ENCODE data around the gene PGLYRP1. TPM values are rescaled to one million over a fixed set of nuclear protein-coding genes. Genes with fewer than 3 reads are reported as not detected.

PGLYRP1 gene
- total RNA-seq, 1 donor from 2014 or later: not detected

DNA sequence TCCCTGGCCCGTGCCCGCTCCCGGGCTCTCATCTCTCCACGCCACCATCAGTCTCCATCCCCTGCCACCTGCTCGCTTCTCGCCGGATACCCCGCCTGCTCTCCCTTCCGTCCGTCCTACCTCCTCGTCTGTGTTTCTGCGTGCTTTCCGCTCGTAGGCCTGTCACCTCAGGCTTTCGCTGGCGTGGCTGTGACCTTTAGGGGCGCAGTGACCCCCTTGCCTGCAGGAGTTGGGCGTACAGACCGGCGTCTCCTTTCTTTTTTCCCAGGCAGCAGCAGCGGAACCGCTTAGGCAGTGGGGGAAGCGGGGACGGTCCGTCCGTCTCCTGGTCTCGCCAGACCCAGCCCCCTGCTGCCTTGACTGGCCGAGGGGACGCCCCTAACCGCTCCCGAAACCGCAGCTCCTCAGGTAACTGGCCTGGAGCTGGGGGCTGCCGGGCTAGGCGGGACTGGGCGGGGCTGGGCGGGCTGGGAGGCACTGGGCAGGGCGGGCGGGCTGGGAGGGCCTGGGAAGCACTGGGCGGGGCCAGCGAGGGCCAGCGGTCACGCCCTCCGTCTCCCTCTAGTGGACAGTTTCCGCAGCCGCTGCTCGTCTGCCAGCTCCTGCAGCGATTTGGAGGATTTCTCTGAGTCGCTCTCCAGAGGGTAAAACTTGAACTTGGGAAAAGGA, 6.3 kb downstream of the PGLYRP1 start:
- peak overlapping the region; percentile 75 for H3K27ac Mint-ChIP-seq (ENCODE audit: unreplicated experiment)
- H3K9me3 Mint-ChIP-seq (ENCODE audit: unreplicated experiment): peaks cover 8% of the 10 kb centered on the region
- TF ChIP-seq, protein P1, sequence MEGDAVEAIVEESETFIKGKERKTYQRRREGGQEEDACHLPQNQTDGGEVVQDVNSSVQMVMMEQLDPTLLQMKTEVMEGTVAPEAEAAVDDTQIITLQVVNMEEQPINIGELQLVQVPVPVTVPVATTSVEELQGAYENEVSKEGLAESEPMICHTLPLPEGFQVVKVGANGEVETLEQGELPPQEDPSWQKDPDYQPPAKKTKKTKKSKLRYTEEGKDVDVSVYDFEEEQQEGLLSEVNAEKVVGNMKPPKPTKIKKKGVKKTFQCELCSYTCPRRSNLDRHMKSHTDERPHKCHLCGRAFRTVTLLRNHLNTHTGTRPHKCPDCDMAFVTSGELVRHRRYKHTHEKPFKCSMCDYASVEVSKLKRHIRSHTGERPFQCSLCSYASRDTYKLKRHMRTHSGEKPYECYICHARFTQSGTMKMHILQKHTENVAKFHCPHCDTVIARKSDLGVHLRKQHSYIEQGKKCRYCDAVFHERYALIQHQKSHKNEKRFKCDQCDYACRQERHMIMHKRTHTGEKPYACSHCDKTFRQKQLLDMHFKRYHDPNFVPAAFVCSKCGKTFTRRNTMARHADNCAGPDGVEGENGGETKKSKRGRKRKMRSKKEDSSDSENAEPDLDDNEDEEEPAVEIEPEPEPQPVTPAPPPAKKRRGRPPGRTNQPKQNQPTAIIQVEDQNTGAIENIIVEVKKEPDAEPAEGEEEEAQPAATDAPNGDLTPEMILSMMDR (IDR thresholded peaks at IDR 0.05; ENCODE audit: partially characterized antibody, unreplicated experiment): peak; percentile 90
- DNase-seq: peak; percentile 92
- H3K4me3 Mint-ChIP-seq (ENCODE audit: unreplicated experiment): peak overlapping the region; percentile 97
- H3K27me3 Mint-ChIP-seq (ENCODE audit: unreplicated experiment): peaks cover 19% of the 10 kb centered on the region
- no peaks in the 10 kb centered on the region for H3K36me3 Mint-ChIP-seq (ENCODE audit: unreplicated experiment)
- H3K4me1 Mint-ChIP-seq (ENCODE audit: low read depth, unreplicated experiment): peaks cover 14% of the 10 kb centered on the region

DNA sequence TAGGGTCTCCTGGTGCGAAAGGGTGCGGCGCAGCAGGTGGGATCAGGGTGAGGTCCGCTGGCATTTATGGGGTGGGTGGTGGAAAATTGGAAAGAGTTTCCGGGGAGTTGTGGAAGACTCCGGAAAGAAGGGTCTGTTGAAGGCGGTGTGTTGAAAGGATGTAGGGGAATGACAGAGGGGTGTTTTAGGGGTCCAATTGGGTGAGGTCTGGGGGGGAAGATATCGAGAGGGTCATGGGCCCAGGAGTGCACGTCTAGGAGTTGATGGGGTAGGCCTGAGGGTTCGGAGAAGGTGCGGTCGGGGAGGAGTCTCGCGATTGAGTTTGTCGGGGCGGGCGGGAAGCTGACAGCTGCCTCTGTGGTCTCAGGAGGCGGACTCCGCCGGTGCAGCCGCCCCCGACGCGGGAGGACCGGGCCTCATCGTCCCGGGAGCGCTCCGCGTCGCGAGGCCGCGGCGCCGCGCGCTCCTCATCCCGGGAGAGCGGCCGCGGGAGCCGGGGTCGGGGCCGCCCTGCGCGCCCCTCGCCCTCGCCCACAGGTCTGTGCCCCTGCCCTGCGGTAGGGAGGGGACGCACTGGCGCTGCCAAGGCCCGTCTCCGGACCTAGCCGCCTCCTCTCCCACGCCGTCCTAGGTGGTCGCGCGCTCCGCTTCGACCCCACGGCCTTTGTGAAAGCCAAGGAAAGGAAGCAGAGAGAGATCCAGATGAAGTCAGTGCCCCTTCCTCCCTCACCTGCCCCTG, 7.0 kb downstream of the PGLYRP1 start:
- peaks cover 10% of the 10 kb centered on the region for H3K4me1 Mint-ChIP-seq (ENCODE audit: low read depth, unreplicated experiment)
- DNase-seq: peak; percentile 43
- H3K27ac Mint-ChIP-seq (ENCODE audit: unreplicated experiment): peak overlapping the region; percentile 75
- H3K4me3 Mint-ChIP-seq (ENCODE audit: unreplicated experiment): peak overlapping the region; percentile 97
- TF ChIP-seq, protein P1 (IDR thresholded peaks at IDR 0.05; ENCODE audit: partially characterized antibody, unreplicated experiment): no peak
- peaks cover 19% of the 10 kb centered on the region for H3K27me3 Mint-ChIP-seq (ENCODE audit: unreplicated experiment)
- H3K36me3 Mint-ChIP-seq (ENCODE audit: unreplicated experiment): no peaks in the 10 kb centered on the region
- peaks cover 8% of the 10 kb centered on the region for H3K9me3 Mint-ChIP-seq (ENCODE audit: unreplicated experiment)

DNA sequence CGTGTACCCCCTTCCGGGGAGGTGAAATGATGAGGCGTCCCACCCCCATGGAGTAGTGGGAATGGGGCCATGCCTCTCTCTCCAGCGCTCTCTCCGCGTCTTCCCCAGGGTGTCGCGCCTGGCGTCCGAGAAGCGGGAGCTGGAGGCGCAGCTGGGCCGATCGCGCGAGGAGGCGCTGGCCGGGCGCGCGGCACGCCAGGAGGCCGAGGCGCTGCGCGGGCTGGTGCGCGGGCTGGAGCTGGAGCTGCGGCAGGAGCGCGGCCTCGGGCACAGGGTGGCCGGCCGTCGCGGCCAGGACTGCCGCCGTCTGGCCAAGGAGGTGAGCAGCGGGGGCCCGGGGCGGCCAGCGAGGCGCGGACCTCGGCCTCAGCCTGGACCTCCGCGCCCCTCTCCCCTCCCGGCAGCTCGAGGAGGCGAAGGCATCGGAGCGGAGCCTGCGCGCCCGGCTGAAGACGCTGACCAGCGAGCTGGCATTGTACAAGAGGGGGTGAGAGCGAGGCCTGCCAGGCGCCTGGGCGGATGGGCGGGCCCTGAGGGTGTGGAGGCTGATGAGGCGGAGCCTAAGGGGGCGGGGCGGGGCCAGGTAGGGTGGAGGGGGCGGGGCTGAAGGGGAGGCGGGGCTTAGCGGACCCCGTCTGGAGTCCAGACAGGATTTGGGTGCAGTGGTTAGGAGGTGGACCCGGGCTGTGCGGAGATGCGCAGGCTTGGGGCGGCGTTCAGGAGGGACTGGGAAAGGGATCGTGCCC, 7.7 kb downstream of the PGLYRP1 start:
- H3K27ac Mint-ChIP-seq (ENCODE audit: unreplicated experiment): no peak overlapping the region
- H3K27me3 Mint-ChIP-seq (ENCODE audit: unreplicated experiment): peaks cover 19% of the 10 kb centered on the region
- TF ChIP-seq, protein P1 (IDR thresholded peaks at IDR 0.05; ENCODE audit: partially characterized antibody, unreplicated experiment): no peak
- peaks cover 12% of the 10 kb centered on the region for H3K4me1 Mint-ChIP-seq (ENCODE audit: low read depth, unreplicated experiment)
- peak overlapping the region; percentile 83 for H3K4me3 Mint-ChIP-seq (ENCODE audit: unreplicated experiment)
- H3K36me3 Mint-ChIP-seq (ENCODE audit: unreplicated experiment): no peaks in the 10 kb centered on the region
- H3K9me3 Mint-ChIP-seq (ENCODE audit: unreplicated experiment): peaks cover 11% of the 10 kb centered on the region
- DNase-seq: peak; percentile 76

DNA sequence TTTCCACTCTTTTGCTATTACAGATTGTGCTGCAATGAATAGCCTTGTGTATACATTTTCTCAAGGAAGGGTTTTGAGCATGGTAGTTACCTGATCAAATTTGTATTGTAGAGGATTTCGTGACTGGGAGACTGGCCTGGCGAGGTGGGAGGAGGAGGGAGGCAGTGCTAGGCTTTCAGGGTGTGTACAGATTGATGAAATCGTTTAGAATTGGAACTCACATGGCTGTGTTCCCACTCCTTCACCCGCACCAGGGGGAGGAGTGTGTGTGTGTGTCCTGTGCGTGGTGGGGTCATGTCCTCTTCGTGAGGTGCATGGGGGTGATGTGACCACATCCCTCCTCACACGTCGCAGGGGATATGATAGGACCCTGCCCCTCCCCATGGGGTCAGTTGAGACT, 8.3 kb downstream of the PGLYRP1 start:
- Mint-ChIP-seq H3K4me3 (ENCODE audit: unreplicated experiment) (peak overlapping the region; percentile 83), H3K9me3 (ENCODE audit: unreplicated experiment) (peaks cover 8% of the 10 kb centered on the region), H3K27me3 (ENCODE audit: unreplicated experiment) (peaks cover 19% of the 10 kb centered on the region), H3K4me1 (ENCODE audit: low read depth, unreplicated experiment) (peaks cover 11% of the 10 kb centered on the region), H3K27ac (ENCODE audit: unreplicated experiment) (peak overlapping the region; percentile 62), H3K36me3 (ENCODE audit: unreplicated experiment) (no peaks in the 10 kb centered on the region)
- TF ChIP-seq, protein P1 (IDR thresholded peaks at IDR 0.05; ENCODE audit: partially characterized antibody, unreplicated experiment): no peak
- no peak for DNase-seq
